Sigmoid colon (tissue), 4 donors: ENCODE data around the gene IGF2BP3.

ENCODE experiments used
- CTCF ChIP-seq, 4 experiments: fragments of 450-650 bp in 3 of 4; fragments of 200-600 bp in 1 of 4; IDR thresholded peaks; one replicate each; pipeline ENCODE4 v1.5.1; 2016 to 2019; ENCODE audit warnings: antibody characterized with exemption in 4 of 4, mild to moderate bottlenecking in 3 of 4, moderate library complexity in 2 of 4
- EP300 ChIP-seq, 4 donors: sonication (generic); formaldehyde crosslinking; IDR thresholded peaks; one replicate each; pipeline ENCODE4 v1.6.1; 2017; ENCODE audit warnings: antibody characterized with exemption in 4 of 4

- TF ChIP-seq EP300 (IDR thresholded peaks at IDR 0.05) (no peak), CTCF (IDR thresholded peaks at IDR 0.05) (no peak)
Observed at GRCh38 chr7:23472556-23472955, 2.3 kb upstream of the IGF2BP3 start.
